ENCODE measurements around the gene HELZ2.
"Not testable (repeated sequence)": the region's sequence is repeated elsewhere in the genome, so short reads cannot be mapped to it uniquely, and the experiment has no call there.

HELZ2 gene

DNA sequence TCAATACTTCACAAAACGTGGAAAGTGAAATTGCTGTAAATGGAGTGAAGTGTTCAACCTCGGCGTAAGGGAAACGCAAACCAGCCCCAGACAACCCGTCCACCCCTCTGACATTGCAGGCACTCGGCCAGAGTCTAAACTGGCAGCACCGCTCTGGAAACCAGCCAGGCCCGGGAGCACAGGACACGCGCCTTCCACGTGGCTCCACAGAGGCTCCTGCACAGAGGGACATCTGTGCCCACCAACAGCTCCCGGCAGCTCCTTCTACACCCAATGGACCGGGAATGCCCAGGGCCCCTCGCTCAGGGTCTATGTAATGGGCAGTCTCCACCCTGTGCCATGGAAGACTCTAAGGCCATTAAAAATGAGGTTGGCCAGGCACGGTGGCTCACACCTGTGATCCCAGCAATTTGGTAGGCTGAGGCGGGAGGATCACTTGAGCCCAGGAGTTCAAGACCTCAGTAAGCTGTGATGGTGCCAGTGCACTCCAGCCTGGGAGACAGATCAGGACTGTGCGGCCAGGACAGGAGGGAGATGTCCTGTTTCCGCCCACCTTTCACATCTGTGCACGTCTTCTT lies 3.4 kb upstream of the HELZ2 start:
- DNase-seq = no peak

GRCh38 chr20:63576311-63576710 lies 2.3 kb upstream of the HELZ2 start:
- no peak for DNase-seq

GRCh38 chr20:63574829-63575743 lies 1.0 kb upstream of the HELZ2 start:
- DNase-seq = no peak

- DNase-seq = no peak
These were observed 350 bp downstream of the HELZ2 start for GRCh38 chr20:63573647-63574131.

GRCh38 chr20:63572788-63573646 lies 1.0 kb downstream of the HELZ2 start:
- DNase-seq = no peak

GRCh38 chr20:63572071-63572787 lies 1.8 kb downstream of the HELZ2 start:
- DNase-seq = no peak

DNA sequence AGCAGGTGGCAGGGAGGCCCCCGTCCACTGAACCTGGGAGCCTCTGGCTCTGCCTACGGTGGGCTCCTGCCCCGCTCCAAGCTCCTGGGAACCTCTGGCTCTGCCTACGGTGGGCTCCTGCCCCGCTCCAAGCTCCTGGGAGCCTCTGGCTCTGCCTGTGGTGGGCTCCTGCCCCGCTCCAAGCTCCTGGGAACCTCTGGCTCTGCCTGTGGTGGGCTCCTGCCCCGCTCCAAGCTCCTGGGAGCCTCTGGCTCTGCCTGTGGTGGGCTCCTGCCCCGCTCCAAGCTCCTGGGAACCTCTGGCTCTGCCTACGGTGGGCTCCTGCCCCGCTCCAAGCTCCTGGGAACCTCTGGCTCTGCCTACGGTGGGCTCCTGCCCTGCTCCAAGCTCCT lies 3.0 kb downstream of the HELZ2 start:
- DNase-seq = not testable (repeated sequence)

DNA sequence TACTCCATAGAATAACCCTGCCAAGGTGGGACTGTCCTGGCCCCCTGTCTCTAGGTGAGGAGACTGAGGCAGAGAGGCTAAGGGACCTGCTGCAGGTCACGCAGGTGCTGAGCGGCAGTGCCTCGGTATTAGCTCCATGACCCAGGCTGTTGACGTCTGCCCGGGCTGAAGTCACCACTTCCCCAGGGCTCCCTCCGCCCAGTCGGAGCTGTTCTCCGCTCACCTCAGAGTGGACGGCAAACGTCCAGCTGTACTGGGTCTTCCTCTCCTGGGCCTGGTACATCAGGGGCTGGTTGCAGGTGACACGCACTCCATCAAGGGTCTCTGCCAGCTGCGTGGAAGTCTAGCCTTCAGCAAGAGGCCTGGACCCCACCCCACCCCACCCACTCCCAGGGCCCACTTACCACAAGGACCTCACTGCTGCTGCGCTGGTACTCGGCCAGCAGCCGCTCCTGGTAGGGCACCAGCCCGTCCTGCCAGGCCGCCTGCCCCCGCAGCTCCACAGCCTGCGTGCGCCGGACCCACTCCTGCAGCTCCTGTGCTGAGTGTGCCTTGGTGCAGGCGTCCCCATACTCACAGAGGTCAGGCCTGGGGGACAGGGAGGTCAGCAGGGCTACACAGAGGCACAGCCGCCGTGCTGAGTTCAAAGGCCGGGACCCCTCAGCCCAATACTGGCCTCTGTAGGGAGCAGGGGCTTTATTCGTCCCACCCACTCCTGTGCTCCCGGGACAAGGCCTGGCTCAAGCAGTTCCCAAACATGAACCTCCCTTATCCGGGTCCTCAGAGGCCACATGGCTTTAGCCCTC lies 3.6 kb downstream of the HELZ2 start:
- DNase-seq = no peak

DNA sequence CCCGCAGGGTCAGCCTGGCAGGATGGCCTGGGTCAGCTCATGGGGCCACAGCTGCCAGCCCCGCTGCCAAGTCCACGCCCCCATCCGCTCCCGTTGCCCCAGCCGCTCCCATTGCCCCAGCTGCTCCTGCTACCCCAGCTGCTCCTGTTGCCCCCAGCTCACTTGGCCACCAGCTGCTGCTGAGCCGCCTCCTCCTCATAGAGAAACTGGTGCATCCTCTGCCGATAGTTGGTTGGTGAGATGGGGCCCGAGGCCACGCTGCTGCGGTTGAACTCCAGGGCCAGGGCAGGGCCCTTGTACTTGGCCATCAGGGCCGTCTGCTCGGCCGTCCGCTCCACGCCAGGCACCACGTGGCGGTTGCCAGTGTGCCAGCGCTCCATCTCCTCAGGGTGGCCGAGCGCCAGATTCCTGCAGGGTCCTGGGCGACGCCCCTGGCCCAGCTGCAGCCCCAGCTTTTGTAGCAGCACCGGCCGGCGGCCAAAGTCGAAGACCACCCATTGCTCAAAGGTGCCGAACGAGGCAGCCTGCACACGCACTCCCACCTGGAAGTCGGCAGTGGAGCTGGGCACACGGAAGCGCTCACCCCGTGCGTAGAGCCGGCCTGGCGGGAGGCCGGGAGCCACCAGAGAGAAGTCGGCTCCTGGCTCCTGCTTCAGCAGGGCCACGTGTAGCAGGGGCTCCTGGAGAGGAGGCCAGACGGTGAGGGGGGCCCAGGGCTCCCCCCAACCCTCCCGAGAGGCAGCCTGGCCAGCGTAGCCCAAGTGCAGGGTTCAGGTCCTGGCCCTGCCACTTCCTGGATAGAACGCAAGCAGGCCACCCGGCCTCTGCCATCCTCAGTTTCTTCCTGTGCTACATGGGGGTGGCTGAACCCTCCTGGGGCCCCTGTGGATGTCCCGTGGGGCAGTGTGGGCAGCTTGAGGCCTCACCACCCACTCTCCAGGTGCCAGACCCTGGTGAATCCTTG lies 4.8 kb downstream of the HELZ2 start:
- no peak for DNase-seq

GRCh38 chr20:63568170-63568981 lies 5.7 kb downstream of the HELZ2 start:
- no peak for DNase-seq

- peak; percentile 61 for DNase-seq
These were observed 6.5 kb downstream of the HELZ2 start for GRCh38 chr20:63567386-63568169.

GRCh38 chr20:63567136-63567385 lies 7.0 kb downstream of the HELZ2 start:
- no peak for DNase-seq

GRCh38 chr20:63566395-63567135 lies 7.5 kb downstream of the HELZ2 start:
- no peak for DNase-seq

GRCh38 chr20:63565699-63566335 lies 8.2 kb downstream of the HELZ2 start:
- no peak for DNase-seq

- no peak for DNase-seq
These were observed 8.9 kb downstream of the HELZ2 start for GRCh38 chr20:63565021-63565698.

DNA sequence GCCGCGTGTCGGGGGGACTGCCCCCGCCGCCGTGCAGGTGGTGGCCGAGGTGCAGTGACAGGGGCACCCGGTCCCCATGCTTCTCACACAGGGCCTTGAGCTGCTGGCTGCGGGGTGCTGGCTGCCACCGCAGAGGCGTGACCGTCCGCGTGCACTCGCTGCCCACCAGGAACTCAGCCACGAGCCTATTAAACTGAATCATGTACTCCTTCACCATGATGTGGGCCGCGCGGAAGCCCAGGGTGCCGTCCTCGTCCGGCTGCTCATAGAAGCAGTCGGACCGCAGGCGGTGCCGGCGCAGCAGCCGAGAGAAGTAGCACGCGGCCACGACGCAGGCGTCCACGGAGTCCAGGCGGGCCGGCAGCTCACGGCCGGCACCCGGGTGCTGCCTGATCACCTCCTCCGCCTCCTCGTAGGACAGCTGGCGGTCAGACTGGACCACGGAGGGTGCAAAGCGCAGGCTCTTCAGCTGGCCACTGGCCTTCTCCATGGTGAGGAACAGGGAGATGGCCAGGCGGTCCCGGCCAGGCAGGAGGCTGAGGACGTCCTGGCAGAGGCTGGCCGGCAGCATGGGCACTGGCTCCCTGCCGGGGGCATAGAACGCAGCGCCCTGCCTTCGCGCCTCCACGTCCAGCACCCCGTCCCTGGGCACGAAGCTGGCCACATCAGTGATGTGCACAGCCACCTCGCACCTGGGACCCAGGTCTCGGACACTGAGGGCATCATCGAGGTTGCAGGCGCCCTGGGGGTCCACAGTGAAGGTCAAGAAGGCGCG lies 9.8 kb downstream of the HELZ2 start:
- no peak for DNase-seq

All from activated naive CD4-positive, alpha-beta T cell treated with Interleukin-2 at 50 U/mL for 16 hours (primary cell).